Measurements from ENCODE around the gene GAS6.

DNA sequence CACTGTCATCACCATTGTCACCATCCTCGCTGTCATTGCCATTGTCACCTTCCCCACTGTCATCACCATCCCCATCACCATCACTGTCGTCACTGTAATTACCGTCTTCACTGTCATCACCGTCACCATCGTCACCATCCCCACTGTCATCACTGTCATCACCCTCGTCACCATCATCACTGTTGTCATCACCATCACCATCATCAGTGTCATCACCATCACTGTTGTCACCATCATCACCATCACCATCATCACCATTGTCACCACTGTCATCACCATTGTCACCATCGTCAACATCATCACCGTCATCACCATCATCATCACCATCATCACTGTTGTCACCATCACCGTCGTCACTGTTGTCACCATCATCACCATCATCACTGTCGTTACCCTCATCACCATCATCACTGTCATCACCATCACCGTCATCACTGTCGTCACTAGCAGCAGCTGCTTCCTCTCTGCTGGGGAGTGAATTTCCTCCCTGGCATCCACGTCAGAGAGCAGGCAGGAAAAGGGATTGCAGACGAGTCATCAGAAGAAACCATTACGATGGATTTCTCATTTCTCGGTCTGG is 77.5 kb downstream of the GAS6 start:
- TF ChIP-seq, protein P1, sequence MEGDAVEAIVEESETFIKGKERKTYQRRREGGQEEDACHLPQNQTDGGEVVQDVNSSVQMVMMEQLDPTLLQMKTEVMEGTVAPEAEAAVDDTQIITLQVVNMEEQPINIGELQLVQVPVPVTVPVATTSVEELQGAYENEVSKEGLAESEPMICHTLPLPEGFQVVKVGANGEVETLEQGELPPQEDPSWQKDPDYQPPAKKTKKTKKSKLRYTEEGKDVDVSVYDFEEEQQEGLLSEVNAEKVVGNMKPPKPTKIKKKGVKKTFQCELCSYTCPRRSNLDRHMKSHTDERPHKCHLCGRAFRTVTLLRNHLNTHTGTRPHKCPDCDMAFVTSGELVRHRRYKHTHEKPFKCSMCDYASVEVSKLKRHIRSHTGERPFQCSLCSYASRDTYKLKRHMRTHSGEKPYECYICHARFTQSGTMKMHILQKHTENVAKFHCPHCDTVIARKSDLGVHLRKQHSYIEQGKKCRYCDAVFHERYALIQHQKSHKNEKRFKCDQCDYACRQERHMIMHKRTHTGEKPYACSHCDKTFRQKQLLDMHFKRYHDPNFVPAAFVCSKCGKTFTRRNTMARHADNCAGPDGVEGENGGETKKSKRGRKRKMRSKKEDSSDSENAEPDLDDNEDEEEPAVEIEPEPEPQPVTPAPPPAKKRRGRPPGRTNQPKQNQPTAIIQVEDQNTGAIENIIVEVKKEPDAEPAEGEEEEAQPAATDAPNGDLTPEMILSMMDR (IDR thresholded peaks at IDR 0.05), result no peak
- TF ChIP-seq, protein P2, sequence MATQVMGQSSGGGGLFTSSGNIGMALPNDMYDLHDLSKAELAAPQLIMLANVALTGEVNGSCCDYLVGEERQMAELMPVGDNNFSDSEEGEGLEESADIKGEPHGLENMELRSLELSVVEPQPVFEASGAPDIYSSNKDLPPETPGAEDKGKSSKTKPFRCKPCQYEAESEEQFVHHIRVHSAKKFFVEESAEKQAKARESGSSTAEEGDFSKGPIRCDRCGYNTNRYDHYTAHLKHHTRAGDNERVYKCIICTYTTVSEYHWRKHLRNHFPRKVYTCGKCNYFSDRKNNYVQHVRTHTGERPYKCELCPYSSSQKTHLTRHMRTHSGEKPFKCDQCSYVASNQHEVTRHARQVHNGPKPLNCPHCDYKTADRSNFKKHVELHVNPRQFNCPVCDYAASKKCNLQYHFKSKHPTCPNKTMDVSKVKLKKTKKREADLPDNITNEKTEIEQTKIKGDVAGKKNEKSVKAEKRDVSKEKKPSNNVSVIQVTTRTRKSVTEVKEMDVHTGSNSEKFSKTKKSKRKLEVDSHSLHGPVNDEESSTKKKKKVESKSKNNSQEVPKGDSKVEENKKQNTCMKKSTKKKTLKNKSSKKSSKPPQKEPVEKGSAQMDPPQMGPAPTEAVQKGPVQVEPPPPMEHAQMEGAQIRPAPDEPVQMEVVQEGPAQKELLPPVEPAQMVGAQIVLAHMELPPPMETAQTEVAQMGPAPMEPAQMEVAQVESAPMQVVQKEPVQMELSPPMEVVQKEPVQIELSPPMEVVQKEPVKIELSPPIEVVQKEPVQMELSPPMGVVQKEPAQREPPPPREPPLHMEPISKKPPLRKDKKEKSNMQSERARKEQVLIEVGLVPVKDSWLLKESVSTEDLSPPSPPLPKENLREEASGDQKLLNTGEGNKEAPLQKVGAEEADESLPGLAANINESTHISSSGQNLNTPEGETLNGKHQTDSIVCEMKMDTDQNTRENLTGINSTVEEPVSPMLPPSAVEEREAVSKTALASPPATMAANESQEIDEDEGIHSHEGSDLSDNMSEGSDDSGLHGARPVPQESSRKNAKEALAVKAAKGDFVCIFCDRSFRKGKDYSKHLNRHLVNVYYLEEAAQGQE (IDR thresholded peaks at IDR 0.05; ENCODE audit: insufficient read depth in 1 of 2, low read depth in 2 of 2, low read length in 1 of 2), result no peak
- no peak for TF ChIP-seq SIN3A (IDR thresholded peaks at IDR 0.05; ENCODE audit: borderline replicate concordance, insufficient read depth, low read depth, low read length)
- no peak for TF ChIP-seq POLR2AphosphoS5 (IDR thresholded peaks at IDR 0.05; ENCODE audit: low read depth, low read length)
- no peak for TF ChIP-seq TCF7L2 (IDR thresholded peaks at IDR 0.05; ENCODE audit: low read depth, low read length)
